ENCODE data around the gene FES.

FES gene

DNA sequence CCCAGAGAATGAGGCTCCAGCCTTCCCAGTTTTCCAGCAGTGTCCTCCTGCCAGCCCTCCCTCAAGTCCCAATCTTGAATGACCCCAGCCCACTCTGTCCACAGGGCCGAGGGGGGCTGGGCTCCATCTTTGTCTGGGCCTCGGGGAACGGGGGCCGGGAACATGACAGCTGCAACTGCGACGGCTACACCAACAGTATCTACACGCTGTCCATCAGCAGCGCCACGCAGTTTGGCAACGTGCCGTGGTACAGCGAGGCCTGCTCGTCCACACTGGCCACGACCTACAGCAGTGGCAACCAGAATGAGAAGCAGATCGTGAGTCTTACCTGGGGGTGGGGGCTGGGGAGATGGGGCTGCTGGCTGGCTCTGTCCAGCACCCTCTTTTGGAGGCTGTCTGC, 5.6 kb upstream of the FES start:
- DNase-seq (ENCODE audit: insufficient read length) (no peak), FAIRE-seq (no peak)
- no peak for TF ChIP-seq TAF1 (IDR thresholded peaks at IDR 0.05; ENCODE audit: borderline replicate concordance, low read depth, low read length)
- TF ChIP-seq POLR2A (IDR thresholded peaks at IDR 0.05; ENCODE audit: low read depth, low read length) = no peak
- TF ChIP-seq POLR2AphosphoS5 (IDR thresholded peaks at IDR 0.05; ENCODE audit: low read depth, low read length) = no peak

DNA sequence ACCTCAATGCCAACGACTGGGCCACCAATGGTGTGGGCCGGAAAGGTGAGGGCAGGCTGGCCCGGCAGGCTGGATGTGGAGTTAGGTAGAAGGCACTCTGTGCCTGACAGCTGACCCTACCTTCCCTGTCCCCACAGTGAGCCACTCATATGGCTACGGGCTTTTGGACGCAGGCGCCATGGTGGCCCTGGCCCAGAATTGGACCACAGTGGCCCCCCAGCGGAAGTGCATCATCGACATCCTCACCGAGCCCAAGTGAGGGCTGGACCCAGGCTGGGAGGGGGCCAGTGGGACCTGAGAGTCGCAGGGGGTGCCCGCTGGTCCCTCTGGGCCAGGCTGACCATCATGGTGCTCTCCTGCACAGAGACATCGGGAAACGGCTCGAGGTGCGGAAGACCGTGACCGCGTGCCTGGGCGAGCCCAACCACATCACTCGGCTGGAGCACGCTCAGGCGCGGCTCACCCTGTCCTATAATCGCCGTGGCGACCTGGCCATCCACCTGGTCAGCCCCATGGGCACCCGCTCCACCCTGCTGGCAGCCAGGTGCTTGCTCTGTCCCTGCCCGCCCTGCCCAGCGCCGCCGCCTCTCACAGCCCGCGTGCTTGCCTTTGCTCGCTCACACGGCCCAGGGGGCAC, 4.5 kb upstream of the FES start:
- TF ChIP-seq POLR2AphosphoS5 (IDR thresholded peaks at IDR 0.05; ENCODE audit: low read depth, low read length) (no peak), TAF1 (IDR thresholded peaks at IDR 0.05; ENCODE audit: borderline replicate concordance, low read depth, low read length) (no peak), POLR2A (IDR thresholded peaks at IDR 0.05; ENCODE audit: low read depth, low read length) (no peak)
- DNase-seq (ENCODE audit: insufficient read length) = no peak
- no peak for FAIRE-seq

DNA sequence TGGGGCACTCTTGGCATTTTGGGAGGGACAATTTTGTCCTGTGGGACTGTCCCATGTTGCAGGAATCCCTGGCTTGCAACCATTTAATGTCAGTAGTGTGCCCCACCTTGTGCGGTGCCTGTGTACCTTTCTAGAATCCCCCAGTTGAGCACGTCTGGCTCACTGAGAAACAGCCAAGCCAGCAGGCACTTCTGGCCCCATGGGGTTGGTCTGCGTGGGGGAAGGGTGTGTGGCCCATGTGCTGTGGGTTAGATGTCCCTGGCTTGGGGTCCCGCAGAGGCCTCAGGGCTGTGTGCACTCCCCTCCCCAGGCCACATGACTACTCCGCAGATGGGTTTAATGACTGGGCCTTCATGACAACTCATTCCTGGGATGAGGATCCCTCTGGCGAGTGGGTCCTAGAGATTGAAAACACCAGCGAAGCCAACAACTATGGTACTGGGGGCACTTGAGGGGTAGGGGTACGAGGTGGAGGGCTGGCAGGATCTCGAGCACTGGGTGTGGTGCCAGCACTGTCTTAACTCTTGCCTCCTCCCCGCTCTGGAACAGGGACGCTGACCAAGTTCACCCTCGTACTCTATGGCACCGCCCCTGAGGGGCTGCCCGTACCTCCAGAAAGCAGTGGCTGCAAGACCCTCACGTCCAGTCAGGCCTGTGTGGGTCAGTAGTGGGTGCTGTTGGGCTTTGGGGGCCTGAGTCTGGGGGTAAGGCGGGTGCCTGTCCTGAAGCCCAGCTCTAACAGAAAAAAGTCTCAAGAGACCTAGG, 3.7 kb upstream of the FES start:
- DNase-seq (ENCODE audit: insufficient read length) (no peak), FAIRE-seq (no peak)
- no peak for TF ChIP-seq POLR2A (IDR thresholded peaks at IDR 0.05; ENCODE audit: low read depth, low read length)
- no peak for TF ChIP-seq TAF1 (IDR thresholded peaks at IDR 0.05; ENCODE audit: borderline replicate concordance, low read depth, low read length)
- TF ChIP-seq POLR2AphosphoS5 (IDR thresholded peaks at IDR 0.05; ENCODE audit: low read depth, low read length) = no peak

DNA sequence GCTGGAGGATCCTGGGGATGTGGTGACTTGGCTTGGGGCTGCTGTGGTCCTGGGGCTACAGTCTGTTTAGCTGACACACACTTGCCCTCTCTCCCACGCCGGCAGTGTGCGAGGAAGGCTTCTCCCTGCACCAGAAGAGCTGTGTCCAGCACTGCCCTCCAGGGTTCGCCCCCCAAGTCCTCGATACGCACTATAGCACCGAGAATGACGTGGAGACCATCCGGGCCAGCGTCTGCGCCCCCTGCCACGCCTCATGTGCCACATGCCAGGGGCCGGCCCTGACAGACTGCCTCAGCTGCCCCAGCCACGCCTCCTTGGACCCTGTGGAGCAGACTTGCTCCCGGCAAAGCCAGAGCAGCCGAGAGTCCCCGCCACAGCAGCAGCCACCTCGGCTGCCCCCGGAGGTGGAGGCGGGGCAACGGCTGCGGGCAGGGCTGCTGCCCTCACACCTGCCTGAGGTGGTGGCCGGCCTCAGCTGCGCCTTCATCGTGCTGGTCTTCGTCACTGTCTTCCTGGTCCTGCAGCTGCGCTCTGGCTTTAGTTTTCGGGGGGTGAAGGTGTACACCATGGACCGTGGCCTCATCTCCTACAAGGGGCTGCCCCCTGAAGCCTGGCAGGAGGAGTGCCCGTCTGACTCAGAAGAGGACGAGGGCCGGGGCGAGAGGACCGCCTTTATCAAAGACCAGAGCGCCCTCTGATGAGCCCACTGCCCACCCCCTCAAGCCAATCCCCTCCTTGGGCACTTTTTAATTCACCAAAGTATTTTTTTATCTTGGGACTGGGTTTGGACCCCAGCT, 2.9 kb upstream of the FES start:
- DNase-seq (ENCODE audit: insufficient read length) (no peak), FAIRE-seq (no peak)
- TF ChIP-seq TAF1 (IDR thresholded peaks at IDR 0.05; ENCODE audit: borderline replicate concordance, low read depth, low read length) = no peak
- TF ChIP-seq POLR2A (IDR thresholded peaks at IDR 0.05; ENCODE audit: low read depth, low read length) = no peak
- TF ChIP-seq POLR2AphosphoS5 (IDR thresholded peaks at IDR 0.05; ENCODE audit: low read depth, low read length) = no peak

DNA sequence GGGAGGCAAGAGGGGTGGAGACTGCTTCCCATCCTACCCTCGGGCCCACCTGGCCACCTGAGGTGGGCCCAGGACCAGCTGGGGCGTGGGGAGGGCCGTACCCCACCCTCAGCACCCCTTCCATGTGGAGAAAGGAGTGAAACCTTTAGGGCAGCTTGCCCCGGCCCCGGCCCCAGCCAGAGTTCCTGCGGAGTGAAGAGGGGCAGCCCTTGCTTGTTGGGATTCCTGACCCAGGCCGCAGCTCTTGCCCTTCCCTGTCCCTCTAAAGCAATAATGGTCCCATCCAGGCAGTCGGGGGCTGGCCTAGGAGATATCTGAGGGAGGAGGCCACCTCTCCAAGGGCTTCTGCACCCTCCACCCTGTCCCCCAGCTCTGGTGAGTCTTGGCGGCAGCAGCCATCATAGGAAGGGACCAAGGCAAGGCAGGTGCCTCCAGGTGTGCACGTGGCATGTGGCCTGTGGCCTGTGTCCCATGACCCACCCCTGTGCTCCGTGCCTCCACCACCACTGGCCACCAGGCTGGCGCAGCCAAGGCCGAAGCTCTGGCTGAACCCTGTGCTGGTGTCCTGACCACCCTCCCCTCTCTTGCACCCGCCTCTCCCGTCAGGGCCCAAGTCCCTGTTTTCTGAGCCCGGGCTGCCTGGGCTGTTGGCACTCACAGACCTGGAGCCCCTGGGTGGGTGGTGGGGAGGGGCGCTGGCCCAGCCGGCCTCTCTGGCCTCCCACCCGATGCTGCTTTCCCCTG, 2.2 kb upstream of the FES start:
- no peak for TF ChIP-seq TAF1 (IDR thresholded peaks at IDR 0.05; ENCODE audit: borderline replicate concordance, low read depth, low read length)
- TF ChIP-seq POLR2A (IDR thresholded peaks at IDR 0.05; ENCODE audit: low read depth, low read length) = peak; percentile 47
- no peak; the same call in 1 of the 2 replicates for TF ChIP-seq POLR2AphosphoS5 (IDR thresholded peaks at IDR 0.05; ENCODE audit: low read depth, low read length)
- DNase-seq (ENCODE audit: insufficient read length) (no peak), FAIRE-seq (no peak)

DNA sequence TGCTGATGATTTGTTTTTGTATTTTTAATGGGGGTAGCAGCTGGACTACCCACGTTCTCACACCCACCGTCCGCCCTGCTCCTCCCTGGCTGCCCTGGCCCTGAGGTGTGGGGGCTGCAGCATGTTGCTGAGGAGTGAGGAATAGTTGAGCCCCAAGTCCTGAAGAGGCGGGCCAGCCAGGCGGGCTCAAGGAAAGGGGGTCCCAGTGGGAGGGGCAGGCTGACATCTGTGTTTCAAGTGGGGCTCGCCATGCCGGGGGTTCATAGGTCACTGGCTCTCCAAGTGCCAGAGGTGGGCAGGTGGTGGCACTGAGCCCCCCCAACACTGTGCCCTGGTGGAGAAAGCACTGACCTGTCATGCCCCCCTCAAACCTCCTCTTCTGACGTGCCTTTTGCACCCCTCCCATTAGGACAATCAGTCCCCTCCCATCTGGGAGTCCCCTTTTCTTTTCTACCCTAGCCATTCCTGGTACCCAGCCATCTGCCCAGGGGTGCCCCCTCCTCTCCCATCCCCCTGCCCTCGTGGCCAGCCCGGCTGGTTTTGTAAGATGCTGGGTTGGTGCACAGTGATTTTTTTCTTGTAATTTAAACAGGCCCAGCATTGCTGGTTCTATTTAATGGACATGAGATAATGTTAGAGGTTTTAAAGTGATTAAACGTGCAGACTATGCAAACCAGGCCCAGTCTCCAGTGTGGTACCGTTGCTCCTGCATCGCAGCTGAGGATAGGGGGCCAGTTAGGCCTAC, 1.4 kb upstream of the FES start:
- DNase-seq (ENCODE audit: insufficient read length) (no peak), FAIRE-seq (no peak)
- TF ChIP-seq TAF1 (IDR thresholded peaks at IDR 0.05; ENCODE audit: borderline replicate concordance, low read depth, low read length) (no peak), POLR2A (IDR thresholded peaks at IDR 0.05; ENCODE audit: low read depth, low read length) (no peak), POLR2AphosphoS5 (IDR thresholded peaks at IDR 0.05; ENCODE audit: low read depth, low read length) (no peak; the same call in 1 of the 2 replicates)

DNA sequence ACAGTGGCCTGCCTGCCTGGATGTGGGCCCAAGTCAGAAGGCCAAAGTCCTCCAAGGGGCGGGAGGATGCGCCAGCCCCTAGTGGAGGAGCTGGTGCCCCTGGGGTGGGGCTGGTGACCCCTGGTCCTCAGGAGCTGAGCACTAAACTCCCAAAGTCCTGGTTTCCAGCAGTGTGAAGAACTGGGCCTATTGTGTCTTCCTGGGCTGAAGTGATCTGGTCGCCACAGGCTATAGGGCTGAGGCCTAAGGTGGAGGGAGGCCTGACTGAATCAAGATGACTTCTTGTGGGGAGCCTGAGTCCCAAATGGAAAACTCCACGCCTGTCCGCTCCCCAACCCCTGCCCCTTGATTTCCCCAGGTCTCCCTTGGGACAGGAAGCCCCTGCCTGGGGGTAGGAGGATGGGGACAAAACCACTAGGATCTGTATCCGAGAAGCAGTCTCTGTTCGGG, 753 bp upstream of the FES start:
- TF ChIP-seq POLR2AphosphoS5 (IDR thresholded peaks at IDR 0.05; ENCODE audit: low read depth, low read length) = no peak; the same call in 1 of the 2 replicates
- no peak for TF ChIP-seq TAF1 (IDR thresholded peaks at IDR 0.05; ENCODE audit: borderline replicate concordance, low read depth, low read length)
- no peak for TF ChIP-seq POLR2A (IDR thresholded peaks at IDR 0.05; ENCODE audit: low read depth, low read length)
- FAIRE-seq = no peak
- DNase-seq (ENCODE audit: insufficient read length) = no peak

DNA sequence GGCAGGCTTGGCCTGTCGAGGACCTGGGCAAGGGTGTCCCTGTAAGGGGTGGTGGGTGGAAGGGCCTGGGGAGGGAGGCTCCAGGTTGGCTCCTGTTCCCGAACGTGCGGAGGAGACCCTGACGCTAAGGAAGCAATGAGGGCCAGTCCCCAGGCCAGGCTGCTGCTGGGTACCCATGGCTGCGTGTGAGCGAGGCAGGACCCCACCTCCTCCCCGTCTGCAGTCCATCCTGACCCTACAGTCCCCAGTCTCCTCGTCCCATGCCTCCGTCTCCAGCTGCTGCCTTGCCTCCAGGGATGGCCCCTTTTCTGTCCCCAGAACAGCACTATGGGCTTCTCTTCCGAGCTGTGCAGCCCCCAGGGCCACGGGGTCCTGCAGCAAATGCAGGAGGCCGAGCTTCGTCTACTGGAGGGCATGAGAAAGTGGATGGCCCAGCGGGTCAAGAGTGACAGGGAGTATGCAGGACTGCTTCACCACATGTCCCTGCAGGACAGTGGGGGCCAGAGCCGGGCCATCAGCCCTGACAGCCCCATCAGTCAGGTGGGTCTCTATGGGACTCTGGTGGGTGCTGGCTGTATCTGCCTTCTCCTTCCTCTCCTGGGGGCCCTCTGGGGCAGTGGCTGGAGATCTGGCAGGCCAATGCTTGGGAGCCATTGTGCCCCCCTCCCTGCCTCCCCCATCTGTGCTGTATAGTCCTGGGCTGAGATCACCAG, 571 bp downstream of the FES start:
- FAIRE-seq (no peak), DNase-seq (ENCODE audit: insufficient read length) (no peak)
- TF ChIP-seq POLR2A (IDR thresholded peaks at IDR 0.05; ENCODE audit: low read depth, low read length) (no peak), POLR2AphosphoS5 (IDR thresholded peaks at IDR 0.05; ENCODE audit: low read depth, low read length) (no peak), TAF1 (IDR thresholded peaks at IDR 0.05; ENCODE audit: borderline replicate concordance, low read depth, low read length) (no peak)

DNA sequence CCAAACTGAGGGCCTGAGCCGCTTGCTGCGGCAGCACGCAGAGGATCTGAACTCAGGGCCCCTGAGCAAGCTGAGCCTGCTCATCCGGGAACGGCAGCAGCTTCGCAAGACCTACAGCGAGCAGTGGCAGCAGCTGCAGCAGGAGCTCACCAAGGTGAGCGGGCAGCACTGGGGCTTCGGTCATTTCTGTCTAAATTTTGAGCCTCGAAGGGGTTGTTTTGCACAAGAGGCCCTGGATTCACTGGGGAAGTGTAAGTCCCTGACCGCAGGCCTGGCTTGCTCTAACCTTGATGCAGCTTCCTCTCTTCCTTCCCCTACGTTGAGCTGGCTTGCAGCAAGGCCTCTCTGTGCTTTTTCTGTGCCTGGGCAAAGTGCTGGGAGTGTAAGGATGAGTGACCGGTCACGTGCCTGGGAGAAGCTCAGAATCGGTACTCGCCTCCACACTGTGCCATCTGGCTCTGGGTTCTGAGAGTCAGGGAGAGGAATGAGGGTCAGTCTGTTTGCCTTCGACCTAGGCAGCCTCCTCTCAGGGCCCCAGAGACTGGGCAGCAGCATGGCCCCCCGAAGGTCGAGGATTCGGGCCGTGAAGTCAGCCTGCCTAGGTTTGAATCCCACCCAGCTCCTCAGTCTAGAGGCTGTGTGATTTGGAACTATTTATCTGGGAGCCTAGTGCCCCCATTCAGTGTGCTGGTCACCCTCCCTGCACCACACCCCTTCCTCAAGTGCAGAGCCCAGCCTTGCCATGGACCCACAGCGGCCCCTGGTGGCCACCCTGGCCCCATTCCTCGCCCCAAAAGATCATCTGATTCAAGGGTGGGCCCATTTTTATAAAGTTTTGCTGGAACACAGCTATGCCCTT, 1.4 kb downstream of the FES start:
- TF ChIP-seq TAF1 (IDR thresholded peaks at IDR 0.05; ENCODE audit: borderline replicate concordance, low read depth, low read length) = no peak
- TF ChIP-seq POLR2AphosphoS5 (IDR thresholded peaks at IDR 0.05; ENCODE audit: low read depth, low read length) = no peak
- TF ChIP-seq POLR2A (IDR thresholded peaks at IDR 0.05; ENCODE audit: low read depth, low read length) = no peak
- peak; percentile 93 for FAIRE-seq
- no peak for DNase-seq (ENCODE audit: insufficient read length)
